H4 (cell line): ENCODE results near the gene SNX24. TPM values are rescaled to one million over a fixed set of nuclear protein-coding genes. Genes with fewer than 3 reads are reported as not detected.
A peak's percentile ranks its signal among the peaks of the same experiment; 100 is the strongest.

ENCODE experiments used
- DNase-seq: peaks from one replicate; pipeline ENCODE4 v3.0.0-alpha.2; 2015; ENCODE audit warnings: low spot score
- total RNA-seq: library from RNA; depleted of rRNA; stranded (reverse); fragments of >200 nt; shearing (Covaris generic); gene quantifications from 2 replicates; pipeline ENCODE4 v1.2.3, GENCODE V29; 2014

Gene SNX24
- total RNA-seq, 1 experiment from 2014 or later: 40.5 TPM

DNA sequence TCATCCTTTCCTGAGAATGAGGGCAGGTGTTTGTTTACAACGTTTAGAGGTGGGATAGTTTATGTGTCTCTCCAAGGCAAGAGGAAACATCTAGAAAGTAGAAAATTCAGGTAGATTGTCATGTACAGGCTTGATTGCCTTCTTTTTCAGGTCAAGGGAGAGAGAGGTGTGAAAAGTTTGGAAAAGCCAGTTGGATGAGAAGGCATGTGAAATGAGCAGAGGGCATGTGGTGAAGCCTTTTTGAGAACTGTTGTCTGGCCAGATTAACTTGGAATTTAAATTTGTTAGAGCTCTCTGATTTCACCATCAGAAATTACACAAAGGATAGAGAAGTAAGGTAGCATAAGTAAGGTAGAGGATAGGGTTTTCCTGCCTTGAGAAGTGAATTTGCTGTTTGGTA, 74.6 kb downstream of the SNX24 start:
- no peak for DNase-seq

DNA sequence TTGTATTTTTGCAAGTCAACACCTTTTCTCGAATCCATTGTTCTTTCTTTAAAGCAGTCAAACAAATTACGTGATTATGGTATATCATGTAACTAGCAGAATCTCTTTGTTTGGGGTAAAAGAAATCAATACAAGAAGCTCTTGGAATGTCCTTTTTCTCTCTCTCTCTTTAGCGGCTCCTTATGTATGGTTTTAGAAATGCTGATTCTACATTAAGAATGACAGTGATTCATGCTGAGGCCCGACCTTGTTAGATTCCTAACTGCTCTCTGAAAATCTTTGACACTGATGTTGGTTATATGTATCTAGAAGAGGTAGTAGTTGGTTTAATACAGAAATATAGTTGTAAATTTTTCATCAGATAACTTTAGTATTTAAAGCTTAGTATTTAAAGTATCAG, 76.4 kb downstream of the SNX24 start:
- DNase-seq: no peak

DNA sequence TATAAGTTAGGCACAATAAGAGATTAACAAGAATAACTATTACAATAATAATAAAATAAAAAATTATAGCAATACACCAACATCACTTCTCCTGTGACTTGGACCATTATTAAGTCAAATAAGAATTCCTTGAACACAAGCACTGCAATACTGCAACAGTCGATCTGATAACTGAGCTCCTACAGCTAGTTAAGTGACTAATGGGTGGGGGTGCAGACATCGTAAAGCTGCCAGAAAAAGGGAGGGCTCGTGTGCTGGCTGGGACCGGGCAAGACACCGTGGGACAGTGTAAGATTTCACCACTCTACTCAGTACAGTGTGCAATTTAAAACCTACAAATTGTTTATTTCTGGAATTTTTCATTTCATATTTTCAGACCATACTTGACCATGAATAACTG, 78.8 kb downstream of the SNX24 start:
- DNase-seq: no peak

DNA sequence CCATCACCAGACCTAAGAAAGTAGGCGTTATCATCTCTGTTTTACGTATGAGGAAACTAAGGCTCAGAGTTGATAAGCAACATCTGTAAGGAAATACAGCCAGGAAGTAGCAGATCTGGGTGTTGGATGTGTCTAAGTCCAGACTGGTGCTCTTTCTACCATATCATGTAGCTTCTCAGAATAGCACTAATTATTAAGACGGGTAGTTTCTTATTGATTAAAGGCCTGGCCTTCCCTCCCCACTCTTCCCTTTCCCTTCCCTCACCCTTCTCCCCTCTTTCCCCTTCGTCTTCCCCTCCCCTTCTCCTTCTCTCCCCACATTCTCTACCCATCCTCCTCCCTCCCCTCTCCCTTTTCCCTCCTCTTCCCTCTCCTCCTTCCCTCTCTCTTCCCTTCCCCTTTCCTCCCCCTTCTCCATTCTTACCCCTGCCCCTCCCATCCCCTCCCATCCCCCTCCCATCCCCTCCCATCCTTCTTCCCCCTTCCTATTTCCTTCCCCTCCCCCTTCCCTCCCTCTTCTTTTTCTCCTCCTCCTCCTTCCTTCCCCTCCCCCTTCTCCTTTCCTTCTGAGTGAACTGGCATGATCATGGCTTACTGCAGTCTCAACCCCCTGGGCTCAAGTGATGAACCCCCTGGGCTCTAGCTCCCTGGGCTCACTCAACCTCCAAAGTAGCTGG, 79.4 kb downstream of the SNX24 start:
- DNase-seq: no peak

DNA sequence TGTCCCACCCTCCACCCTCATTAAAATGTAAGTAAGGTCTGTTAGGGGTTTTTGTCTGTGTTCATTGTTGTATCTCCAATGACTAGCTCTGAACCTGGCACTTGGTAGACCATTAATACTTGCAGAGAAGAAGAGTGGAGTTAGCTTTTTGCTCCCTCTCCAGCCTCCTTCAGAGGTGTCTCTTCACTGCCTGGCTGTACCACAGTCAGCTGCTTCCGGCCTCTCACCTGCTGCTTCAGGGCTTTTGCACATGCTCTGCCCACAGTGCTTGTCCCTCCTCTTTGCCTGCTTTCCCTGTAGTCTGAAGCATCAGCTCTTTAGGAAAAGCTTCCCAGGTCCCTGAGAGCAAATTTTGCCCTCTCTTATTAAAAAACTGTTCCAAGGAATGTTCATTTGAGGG, 83.6 kb downstream of the SNX24 start:
- no peak for DNase-seq

DNA sequence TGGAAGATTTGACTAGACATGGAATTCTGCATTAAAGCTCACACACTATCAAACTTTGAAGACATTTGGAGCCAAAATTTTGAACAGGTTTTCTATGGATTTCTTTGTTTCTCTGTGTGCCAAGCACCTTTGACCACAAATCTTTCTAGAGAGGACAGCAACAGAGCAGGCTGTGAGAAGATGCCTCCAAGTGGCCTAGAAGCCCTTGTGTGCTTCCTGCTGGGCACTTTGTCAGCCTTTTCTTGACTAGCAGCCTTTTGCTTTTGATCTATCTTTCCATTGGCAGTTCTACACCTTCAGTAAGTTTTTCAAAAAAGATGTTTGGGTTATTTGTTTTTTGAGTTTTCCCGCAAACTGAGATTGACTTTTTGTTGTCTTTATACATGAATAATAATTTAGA, 84.6 kb downstream of the SNX24 start:
- no peak for DNase-seq

DNA sequence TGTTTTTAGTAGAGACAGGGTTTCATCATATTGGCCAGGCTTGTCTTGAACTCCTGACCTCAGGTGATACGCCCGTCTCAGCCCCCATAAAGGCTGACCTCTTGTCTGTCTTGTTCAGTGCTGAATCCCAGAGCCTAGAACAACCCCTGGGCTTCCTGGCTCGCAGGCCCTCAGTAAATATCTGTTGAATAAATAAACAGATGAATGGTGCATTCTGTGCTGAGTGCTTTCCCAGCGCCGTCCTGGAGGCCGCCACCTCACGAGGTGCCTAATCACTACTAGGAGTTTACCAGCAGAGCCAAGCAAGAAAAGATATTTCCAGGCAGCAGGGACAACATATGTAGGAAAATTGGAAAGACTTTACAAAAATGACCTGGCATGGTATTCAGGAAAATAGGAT, 88.5 kb downstream of the SNX24 start:
- DNase-seq: peak; percentile 68

DNA sequence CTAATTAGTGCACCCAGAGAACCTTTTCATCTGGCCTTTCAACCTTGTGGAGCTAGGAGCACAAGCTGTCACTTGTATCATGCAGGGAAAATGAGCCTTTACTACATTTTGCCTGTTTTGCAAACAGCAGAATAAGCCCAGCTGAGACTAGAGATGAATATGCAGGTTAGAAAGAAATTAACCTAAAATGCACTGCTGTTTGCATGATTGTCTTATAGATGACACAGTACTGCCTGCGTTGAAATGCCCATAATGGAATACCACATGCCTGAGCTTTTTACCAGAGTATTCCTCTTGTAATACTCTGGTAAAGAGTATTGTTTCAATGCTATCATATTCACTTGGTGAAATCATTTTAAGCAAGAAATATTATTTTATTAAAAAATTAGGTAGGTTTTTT, 90.7 kb downstream of the SNX24 start:
- DNase-seq: no peak

DNA sequence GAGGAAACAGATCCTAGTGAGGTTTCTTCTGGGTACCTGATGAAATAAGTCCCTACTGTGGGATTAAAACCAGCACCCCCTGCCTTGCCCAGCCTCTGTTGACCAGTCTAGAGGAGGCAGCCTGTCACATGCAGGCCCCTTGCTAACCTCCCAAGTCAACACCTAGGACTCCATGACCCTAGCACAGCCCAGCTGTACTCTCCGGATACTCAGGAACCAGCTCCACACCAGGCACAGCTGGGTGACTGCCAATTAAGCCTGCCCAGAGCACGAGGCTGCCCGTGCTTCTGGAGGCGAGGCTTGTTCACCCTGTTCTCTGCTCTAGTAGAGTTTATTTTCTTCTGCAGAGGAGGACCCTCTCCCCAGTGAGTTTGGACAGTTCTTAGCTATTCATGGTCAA, 92.5 kb downstream of the SNX24 start:
- no peak for DNase-seq

DNA sequence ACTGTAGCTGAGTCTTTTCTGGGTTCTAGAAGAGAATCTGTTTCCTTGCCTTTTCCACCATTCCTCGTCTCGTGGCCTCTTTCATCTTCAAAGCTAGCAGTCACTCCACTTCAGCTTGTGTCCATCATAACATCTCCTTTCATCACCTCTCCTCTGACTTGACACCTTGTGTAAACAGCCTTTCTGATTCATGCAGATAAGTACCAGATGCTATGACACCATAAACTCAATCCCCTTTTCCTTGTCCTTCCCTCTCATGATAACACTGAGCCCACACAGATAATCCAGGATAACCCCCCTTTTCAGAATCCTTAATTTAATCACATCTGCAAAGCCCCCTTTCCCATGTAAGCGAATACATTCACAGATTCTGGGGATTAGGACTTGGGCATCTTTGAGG, 95.5 kb downstream of the SNX24 start:
- no peak for DNase-seq

DNA sequence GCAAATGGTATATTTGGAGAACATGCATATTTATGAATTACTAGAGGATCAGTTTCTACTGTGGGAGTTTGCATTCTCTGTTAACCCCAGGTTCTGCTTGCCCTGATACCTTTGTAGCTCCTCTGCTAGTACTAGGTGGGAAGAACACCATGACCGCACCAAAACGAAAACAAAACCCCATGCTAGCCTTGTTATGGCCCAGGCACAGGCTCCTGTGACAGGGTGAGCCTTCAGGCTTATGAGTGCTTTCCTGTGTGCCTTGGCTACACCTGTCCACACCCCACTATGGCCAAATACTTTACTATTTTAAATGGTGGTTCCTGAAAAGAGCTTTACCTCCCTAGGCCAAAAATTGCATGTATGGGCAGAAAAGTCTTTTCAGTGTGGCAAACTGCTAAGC, 96.3 kb downstream of the SNX24 start:
- DNase-seq: no peak

DNA sequence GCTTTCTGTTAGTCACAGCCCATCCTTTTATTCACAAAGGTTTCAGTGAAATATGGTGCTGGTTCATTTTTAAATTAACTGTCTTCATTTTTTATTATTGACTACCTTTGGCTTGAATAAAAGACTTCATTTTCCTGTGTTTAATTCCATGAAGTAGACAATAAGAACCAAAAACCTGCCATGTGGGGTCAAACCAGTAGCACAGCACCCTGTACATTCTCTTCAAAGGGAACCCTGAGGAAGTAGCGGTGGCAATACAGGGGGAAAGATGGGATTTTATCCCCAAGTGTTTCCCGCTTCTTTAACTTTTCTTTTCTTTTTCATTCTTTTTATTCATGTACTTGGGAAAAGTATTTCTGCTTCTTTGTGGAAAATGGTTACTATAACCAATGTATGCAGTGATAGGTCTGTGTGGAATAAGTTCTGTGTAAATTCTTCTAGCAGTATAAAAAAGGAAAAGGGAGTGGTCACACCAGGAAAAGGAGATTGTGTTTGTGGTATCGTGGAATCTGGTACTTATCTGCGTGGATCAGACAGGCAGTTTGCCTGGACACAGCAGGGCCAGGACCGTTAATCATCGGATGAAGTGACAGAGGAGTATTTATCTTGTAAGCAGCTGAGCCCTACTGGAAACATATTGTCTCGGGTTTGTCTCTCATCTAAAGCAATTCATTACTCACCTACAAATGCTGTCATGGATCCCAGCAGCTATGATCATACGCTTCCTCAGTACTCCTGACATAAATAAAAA, 96.9 kb downstream of the SNX24 start:
- DNase-seq: no peak

DNA sequence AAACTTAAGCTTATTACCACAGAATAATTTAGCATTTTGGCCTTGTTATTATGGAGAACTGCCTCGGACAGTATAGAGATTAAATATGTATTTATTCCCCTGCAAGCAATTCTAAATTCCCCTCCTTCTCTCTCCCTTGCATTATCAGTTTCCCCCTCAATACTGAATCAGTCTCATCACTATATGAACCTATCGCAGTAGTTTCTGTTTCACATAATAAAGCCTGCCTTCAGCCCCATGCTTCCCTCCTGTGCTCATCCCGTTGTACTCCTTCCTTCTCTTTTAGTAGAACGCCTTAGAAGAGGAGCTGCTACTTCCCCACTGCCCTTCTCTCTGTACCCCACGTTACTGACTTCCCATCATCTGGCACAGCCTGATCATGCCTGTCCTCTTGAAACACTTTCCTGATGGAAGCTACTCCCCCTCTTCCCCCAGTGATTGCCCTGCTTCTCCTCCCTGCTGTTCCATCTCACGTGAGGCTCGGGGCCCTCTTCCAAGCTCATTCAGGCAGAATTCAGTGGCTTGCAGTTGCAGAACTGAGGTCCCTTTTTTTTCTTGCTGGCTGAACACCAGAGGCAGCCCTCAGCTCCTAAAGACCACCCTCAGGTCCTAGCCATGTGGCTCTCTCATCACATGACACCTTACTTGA, 97.8 kb downstream of the SNX24 start:
- DNase-seq: no peak

DNA sequence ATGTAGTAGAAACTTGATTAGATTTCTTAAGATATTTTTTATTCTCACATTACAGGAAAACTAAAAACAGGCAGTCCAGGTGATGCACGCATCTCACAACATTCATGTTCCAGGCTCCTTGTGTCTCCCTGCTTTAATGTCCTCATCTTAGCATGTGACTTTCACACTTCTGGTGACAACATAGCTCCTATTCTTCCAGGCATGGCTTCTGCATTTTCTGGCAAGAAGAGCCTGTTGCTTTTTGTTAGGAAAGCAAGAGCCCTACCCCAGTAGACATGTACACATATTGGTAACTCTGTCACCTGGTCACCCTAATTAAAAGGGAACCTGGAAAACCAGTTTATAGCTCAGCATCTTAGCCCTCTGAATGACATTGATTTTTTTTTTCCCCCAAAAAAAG, 98.6 kb downstream of the SNX24 start:
- DNase-seq: no peak

DNA sequence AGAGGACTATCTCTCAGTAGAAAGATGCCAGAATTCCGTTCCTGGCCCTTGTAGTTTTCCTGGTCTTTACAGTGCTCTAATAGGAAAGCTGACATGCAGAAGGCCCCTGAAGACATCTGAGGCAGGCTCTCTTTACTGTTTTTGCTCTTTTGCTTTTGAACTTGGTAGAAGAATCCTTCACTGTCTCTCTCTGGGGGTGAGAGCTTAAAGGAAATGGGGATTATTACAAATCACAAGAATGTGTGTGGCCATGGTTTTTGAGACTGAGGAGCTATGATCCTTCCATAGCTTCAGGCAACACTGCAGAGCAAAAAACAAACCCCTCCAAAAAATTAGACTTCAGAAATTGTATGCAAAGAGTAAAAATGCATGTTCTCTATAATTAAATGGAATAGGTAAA, 102.0 kb downstream of the SNX24 start:
- no peak for DNase-seq

DNA sequence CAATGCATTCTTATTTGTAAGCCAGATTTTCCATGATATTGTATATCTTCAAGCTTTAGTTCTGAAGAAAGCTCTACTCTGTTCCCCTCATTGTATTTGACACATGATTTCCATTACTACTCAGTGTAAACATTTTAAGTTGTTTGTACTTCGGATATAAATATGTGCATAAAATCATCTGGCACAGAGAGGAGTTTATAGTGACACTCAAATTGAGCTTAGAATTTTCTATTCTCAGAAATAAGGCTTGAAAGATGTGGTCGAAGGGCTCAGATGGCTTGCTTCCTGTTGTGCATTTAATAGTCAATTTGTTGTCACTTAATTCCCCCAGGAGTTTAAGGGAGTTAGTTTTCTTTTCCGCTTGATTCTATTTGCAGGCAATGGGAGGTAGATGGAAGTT, 102.4 kb downstream of the SNX24 start:
- DNase-seq: no peak

DNA sequence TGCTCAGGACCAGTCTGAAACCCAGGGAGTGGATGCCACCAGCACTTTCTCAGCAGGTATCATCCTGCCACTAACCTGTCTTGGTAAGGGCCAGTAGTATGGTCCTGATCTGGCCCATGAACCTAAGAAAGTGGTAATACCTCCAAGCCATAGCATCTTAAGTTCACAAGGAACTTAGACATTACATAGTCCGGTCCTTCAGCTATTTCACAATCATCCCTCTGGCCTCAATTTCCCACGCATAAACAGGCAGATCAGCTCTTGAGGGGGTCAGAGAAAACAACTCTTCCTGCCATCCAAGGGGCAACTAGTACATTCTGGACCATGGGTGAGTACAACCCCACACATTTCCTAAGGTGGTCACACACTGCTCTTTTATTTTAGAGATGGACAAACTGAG, 102.9 kb downstream of the SNX24 start:
- no peak for DNase-seq

DNA sequence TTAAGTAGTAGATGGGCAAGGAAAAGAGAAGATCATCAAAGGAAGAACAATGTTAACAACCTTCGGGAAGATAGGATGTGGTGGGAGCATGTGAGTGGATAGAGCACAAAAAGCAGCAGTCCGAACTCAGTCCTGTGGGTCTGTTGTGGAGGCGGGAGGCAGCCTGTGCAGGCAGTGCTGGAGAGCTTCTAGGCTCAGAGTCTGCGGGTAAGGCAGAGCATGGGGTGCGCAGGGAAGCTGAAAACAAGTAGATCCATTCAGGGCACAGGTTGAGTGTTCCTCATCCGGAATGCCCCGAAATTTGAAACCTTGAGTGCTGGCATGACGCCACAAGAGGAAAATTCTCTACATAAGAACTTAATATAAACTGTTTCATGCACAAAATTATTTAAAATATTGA, 106.2 kb downstream of the SNX24 start:
- no peak for DNase-seq

DNA sequence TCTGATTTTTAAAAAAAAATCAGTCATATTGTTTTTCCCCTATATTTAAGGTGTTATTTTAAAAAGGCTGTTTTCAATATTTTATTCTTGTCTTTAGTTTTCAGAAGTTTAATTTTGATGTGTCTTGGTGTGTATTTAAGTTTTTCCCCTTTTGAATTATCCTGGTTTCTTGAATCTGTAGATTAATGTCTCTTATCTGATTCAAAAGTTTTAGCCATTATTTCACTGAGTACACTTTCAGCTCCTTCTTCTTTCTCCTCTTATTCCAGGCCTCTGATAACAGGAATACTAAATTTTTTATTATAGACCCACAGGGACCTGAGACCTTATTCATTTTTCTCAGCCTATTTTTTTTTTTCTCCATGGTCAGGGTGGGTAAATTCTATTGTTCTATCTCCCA, 109.3 kb downstream of the SNX24 start:
- DNase-seq: no peak

DNA sequence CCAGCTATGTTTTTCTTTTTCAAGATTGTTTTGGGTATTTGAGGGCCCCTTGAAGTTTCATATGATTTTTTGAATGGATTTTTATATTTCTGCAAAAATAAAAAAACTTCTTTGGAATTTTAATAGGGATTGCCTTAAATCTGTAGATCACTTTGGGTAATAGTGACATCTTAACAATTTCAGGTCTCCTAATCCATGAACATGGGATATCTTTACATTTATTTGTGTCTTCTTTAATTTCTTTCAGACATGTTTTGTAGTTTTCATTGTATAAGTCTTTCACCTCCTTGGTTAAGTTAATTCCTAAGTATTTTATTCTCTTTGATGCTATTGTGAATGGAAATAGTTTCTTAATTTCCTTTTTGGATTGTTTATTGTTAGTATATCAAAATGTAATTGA, 112.0 kb downstream of the SNX24 start:
- no peak for DNase-seq

DNA sequence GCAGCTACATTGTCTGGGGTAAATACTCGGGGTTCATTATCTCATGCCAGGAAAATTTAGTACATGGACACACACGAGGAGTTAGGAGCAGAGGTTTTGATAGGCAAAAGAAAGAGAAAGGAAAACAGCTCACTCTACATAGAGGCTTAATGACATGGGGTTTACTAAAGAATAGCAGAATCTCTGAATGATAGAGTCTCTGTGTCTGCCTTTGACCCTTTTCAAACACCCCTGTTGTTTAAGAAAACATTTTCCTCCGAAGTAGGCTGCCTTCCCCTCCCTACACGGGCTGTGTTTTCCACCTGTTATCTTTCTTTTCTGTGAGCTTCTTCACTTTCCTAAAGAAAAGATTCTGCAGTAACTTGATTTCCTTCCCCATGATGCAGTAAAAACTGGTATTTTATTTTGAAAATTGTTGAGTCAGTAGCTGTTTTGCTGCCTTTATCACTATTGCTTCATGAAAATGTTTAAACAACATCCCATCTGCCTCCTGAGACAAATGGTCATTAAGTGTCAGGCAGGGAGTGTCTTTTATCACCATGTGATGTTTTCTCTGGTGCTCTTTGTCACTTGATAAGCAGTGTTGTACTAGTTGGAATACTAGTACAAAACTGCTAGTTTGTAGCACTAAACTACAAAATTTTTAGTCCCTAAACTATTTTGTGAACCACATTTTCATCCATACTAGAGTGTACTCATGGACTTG, 114.5 kb downstream of the SNX24 start:
- no peak for DNase-seq

DNA sequence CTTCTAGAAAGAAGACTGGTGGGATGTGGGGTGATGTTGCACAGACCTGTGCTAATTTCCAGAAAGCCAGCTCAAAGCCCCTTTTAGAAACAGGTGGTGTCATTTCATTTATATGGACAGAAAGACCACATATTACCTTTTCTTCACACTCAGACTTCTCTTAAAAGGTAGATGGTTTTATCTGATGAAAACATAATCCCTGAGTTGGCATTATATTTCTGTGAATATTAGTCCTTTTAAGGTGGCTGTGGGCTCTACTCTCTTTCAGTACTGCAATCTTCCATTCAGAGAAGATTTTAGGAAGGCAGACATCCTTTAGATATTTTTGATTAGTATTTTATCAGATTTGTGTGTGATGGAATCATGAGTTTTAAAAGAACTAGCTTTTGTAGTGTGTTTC, 117.9 kb downstream of the SNX24 start:
- no peak for DNase-seq

DNA sequence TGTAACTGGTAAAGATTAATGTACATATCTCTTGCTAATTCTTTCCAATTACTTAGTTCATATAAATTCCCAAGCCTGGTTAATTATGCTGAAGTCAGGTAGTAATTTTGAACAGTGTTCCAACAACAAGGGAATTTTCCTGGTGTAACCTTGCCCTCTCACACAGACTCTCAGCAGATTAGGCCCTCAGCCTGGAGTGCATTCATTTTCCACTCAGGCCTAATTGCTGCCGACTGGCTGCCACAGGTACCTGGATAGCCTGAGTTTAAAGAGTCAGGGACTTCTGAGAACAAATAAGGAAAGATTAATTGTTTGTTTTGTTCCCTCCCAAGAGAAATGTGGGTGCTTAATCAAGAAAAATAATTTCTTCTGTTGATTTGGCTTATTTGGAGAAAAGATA, 119.7 kb downstream of the SNX24 start:
- DNase-seq: no peak
